HG02610 (cell line): ENCODE data around the gene PARD3.

Experiments
- ATAC-seq: cut with Tn5 transposase; IDR thresholded peaks from one replicate; pipeline ENCODE4 v1.9.1; 2021; ENCODE audit warnings: mild to moderate bottlenecking, moderate library complexity; ENCODE audit not compliant: unreplicated experiment

Gene PARD3

DNA sequence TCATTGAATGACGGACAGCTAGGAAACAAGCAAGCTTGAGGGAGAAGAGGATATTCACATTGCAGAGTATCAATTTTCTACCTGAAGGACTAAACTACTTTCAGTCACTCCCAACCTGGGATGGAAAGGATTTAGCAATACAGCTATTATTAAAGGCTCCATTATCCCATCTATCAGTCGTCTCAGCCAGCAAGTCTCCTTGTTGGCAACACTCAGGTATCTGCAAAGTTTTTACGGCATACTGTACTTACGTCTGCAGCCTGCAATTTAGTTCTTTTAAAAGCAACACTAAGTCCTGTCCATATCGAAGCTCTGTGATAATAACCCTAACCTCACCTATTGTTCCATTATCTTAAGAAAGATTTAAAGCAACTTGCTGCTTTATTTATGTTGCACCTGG lies 689.4 kb downstream of the PARD3 start:
- ATAC-seq: no peak

DNA sequence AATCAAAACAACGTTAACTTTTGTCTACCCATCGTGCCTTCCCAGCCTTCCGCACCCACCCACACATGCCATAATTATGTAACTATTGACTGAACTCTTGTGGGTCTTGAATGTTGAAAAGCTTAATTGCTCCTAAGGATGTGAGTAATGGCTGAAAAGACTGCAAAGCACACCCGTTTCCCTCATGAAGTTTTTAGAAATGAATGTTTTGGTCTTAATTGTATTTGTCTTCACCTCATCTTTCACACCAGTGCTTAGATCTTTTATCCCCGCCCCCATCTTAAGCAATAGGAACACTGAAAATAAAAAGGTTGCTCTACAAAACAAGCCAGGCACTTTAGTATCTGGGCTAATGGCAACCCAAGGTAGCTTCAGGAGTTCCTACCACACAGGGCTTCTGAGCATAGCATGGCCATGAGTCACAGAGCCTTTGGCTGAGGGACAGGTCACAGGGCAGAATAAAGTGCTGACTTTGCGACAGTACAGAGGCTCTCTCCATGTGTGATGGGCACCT lies 690.5 kb downstream of the PARD3 start:
- ATAC-seq: no peak

DNA sequence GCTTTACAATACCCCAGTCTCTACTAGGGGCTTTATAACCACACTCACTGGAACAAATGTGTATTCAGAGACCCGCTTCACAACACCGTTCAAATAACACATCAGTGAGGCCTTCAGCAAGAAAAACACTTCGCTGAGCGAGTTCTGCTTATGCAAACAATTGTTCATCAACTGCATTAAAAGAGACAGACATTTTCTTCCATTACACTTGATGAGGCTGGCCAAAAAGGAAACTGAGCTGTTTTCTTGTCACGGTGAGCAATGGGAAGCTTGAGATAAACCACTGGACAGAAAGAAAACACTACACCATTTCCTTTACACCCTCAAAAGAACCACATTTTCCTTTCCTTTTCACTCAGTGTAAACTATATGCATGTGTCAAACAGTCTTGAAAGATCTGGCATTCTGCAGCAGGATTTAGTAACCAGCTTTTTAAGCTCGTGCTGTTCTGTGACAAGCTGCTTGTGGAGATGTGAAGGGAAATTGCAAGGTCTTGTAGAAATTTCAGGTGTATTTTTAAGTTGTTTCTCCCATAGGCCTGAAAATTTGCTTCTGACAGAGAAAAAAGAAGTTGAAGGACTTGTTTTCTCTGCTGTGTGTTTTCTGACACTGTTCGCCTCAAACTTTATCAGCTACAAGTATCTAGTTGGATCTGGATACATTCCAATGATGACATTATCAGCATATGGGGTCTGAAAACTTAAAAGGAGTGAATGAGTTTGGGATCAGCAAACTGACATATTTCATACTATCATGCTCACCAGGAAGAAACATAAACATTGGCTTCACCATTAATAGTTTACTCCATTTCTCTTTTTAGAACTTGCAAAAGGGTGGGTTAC lies 693.1 kb downstream of the PARD3 start:
- no peak for ATAC-seq

DNA sequence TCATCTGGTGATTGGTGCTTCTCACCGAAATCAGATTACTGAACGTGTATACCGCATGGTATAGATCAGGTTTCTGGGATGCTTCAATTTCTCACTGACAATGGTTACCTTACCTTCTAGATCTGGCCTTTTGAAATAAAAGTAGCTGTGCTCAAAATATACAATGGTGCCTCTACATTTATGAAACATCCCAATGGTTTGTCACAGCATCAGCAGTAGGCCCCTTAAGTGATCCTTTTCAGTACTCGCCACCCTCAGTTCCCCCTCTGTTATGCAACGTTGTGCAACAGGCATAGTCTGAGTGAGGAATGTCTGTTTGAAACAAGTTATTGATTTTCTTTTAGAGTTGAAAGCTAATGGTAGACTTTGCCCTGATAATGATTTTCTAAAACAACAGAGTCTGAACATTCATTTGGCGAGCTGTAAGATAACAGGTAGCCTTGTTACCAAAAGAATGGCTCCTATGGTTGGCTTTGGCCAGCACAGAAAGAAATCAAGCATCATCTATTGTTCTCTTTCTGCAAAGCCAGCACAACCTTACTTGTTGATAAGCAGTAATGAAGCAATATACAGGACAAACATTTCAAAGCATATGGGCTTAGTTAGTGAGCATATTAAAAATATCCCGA lies 693.9 kb downstream of the PARD3 start:
- no peak for ATAC-seq

DNA sequence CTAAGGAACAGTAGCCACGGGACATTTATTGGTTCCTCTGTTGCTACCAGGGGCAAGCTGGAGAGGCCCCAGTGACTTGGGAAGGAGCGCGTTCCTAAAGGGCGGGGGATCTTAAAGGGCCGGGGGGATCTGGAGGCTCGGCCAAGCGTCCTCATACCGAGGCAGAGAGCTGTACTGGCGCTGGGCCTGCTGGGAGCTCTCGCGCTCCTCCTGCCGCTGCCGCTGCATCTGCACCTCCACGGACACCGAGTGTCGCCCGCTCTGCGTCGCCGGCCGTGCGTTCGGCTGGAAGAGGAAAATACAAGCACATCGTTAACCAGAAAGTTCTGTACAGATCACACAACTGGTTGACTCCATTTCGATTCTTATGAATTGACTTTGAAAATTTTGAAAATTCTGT lies 695.6 kb downstream of the PARD3 start:
- ATAC-seq: no peak

DNA sequence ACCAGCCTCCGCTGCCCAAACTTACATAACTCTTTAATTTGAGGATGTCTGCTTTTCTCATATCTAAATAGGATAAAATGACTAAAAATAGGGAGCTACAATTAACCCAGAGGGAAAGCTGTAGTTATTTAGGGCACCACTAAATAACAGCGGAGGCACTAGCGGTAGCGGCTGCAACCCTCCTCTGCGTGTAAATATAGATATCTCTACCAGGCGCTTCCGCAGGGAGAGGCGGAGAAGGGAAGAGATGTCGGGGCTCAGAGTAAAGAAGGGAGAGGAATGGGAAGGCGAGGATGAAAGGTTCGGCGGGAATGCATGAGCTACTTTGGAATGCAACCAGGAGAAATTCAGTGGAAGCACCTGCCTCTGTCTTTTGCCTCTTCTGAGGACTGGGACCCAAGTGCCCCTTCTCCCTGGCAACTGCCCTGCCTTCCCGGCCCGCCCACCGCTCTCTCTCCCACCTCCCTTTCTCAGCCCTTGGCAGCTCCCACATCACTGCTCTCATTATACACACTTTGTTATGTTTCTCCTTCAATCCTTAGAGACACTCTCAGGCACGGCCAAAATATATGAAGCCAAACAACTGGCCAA lies 698.3 kb downstream of the PARD3 start:
- ATAC-seq: no peak

DNA sequence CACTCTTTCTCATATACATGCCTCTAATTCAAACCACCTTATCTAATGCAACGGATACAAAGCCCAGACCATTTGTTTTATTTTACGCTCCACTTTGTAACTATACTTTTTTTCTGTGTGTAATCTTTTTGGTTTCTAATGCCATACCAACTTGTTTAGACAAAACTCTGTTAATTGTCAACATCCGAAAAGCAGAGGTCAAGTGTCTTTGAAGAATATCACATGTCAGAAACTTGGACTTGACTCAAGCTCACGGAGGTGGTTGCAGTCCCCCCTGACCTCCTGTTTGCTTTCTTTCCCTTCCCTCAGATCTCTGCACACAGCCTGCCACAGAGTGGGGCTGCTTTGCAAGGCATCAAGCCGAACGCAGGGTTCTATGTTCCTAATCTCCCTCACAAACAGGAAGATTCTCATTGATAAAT lies 698.9 kb downstream of the PARD3 start:
- no peak for ATAC-seq

DNA sequence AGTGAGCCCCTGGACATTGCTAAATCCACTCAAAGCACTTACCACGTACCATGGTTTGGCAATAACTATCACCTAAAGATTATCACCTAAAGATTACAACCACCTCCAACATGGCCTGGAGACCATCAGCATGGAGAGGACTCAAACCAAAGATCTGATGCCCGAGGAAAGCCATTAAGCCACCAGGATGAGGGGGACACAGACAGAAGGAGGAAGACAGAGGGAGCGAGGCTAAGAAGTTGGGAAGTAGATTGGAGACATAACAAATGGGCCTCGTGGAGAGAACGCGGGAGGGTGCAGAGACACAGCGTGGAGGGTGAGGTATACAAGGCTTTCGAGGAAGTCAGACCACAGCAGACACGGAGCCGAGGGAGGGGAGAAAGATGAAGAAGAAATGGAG lies 700.2 kb downstream of the PARD3 start:
- no peak for ATAC-seq

DNA sequence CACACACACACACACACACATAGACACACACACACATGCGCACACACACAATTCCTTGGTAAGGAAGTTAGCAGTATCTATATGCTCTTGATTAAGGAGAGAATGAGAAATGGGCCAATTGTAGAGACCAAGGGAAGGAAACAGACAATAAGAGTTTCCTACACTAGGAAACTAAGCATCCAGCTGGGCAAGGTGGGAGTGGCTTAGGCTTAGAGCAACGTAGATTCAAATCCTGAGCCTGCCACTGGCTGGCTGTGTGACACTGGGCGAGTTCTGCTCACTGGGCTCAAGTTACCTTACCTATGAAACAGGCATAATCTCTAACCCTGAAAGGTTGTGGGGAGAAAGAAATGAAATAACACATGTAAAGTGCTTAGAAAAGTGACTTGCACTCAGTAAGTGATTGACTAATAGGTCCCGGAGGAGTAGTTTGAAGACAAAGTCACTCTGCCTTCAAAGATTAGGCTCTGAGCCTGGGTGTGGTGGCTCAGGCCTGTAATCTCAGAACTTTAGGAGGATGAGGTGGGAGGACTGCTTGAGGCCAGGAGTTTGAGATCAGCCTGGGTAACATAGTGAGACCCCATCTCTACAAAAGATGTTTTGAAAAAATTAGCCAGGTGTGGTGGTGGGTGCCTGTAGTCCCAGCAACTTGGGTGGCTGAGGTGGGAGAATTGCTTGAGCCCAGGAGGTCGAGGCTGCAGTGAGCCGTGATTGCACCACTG lies 701.4 kb downstream of the PARD3 start:
- no peak for ATAC-seq

DNA sequence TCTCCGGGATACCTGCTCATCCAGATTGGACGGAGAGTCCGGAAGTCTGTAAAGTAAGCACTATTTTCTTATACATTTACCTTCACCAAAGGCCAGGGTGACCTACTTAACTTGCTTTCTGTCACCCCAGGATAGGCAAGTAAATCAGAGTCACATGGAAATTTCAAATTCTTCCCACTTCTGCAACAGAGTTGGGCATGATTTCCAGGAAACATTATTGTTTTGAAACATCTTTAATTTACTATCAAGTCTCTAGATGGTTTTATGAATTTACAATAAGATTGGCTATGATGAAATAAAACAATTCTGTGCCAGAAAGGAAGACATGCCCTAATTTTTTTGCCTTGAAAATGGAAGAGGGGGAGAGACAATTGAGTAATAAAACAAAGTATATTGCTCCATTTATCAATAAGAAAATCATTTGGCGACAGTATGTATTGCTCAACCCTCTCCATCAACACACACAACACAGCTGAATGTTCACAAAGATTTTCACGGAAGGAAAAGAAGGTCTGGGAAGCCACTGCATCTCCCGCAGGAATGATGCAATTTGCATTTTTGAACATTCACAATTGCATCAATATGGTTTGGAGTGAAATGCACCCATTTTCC lies 702.8 kb downstream of the PARD3 start:
- no peak for ATAC-seq

DNA sequence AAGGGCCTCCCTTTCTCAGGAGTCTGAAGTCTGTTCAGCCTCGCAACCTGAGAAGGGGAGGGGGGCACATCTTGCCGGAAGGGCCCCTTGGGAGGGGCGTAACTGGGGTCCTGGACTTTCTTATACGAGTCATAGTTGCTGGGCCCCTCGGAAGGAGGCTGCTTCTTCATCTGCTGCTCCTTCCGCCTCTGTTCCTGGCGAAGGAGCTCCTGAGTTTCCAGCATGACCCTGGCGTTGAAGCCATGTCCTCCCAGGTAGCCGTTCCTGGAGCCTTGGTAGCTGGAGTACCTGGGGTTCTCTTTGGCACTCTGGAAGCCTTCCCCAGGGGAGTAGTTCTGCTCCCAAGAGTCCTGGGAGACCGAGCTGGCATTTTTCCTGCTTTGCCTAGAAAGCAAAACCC lies 703.9 kb downstream of the PARD3 start:
- ATAC-seq: no peak

DNA sequence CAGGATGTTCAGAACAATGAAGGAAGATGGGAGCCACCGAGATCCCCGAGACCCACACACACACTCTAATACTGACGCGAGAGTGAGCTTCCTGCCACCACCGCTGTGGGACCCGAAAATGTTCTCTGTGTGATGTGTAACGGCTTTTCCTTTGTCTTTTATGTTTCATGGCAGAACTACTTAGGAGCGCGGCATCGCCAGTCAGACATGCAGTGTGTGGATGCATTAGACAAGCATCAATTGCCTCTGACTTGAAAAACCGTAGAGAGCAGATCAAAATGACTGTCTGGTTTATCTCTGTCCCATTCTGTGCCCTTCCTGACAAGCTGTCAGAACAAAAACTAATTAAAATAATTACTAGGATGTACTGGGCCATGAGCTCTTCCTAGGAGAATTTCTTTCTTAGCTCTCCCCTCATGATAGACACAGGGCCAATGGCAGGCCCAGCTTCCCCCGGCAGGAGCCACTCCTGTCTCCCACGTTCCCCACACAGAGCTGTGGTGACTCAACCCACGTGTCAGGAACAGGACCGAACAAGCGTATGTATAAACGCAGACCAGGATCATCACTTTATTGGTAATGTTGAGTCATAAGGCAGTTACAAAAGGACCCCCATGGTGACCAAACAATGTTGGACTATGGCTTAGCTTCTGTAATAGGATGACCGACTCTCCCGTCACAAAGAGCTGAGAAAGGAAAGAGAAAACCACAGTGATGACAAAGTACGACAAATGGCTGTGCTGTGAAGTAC lies 705.0 kb downstream of the PARD3 start:
- ATAC-seq: no peak

DNA sequence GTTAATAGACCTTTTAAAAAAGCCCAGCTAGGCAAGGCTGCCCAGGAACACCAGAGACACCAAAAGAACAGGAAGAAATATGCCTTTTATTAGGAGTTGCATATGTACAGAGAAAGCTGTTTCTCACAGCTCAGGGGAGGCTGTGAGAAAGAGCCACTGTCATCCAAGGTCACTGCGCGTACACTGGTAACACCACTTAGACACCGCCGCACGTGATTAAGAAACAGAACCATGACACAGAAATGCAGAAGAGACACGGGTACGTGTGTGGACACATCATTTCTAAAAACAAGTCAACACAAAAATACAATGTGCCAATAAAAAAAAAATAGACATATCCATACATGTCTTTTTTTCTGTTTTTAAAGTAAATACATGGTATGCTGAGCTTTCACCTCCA lies 705.6 kb downstream of the PARD3 start:
- ATAC-seq: no peak

DNA sequence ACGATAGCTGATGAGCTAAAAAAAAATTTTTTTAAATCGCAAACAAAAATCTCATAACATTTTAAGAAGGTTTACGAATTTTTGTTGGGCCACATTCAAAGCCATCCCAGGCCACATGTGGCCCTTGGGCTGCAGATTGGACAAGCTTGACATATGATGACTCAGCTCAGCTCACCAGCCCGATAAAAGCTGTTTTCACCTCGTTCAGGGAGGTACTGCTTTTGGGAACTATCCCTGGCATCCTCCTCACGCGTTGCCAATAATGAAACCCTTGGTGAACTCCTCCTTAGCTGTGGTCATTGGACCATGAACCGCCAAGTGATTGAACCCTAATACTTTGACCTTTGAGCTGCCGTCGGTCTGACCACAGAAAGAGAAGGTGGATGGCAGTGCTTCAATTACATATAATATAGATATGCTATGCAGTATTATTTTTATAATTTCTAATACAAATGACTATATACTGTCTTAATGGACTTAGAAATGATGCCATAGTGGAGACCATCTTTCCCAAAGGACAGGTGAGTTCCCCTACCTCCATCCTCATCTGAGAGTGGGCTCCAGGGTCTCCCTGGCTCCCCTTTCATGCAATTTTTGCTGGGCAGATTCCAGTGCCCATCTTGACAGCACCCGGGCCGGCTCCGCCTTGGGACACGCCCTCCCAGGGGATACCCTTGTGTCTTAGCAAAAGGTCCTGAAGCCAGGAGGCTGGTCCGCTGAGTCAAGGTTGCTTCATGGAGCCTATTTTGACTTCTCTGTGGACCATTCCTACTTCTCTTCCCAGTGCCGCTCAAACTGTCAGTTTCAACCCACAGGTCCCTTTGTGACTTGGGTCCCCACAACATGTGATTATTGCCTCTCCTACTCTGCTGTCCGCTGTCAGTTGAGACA lies 707.2 kb downstream of the PARD3 start:
- no peak for ATAC-seq

DNA sequence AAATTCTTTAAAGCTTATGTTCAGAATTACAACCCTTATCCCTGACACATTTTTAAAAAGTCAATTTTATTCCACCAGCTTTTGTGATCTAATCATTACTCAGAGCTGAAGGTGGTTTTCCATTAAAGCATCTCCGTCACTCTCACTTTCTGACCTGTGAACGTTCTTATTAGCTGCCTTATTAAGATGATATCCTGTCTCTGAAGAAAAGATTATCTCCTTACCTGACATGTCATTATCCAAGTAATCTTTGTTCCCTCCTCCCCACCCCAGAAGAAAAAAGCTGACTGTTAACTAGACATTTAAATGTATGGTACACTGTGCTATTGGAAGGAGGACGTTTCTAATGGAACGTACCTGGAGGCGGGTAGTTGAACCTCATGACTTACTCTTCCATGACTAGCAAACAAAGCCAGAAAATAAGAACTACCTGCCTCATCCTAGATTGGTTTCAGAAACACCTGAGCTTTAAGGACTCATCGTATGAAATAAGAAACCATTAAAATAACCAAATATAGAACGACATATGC lies 708.7 kb downstream of the PARD3 start:
- no peak for ATAC-seq

DNA sequence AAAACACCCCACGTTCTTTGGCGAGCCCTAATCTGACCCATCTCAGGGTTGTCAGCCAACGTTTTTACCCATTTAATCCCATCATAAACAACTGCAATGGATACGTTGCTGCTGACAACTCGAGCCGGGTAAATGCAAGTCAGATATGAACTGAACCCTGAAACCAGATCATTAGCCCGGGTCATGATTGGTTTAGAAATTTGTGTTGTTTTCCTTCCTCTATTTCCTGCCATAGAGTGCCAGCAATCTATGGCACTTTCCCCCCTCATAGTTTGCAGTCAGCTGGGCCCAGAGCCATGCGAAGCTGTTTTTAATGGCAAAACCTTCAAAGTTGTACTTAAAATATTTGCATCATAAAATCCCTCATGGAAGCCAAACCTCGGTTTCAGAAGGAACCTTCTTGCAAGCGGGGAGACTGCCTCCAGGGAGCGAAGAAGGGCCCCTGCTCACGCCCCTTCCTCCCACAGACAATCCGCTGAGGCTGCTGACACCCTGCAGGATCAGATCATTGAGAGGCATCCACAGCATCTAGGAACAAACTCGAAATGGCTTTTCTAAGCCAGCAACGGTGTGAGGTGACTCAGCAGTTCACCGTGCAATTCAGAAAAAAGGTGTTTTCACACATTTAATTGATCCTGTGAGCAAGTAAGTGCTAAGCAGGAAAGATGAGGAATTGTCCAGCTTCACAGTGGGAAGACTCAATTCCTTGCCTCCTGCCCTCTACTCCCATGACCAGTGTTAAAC lies 710.1 kb downstream of the PARD3 start:
- ATAC-seq: no peak

DNA sequence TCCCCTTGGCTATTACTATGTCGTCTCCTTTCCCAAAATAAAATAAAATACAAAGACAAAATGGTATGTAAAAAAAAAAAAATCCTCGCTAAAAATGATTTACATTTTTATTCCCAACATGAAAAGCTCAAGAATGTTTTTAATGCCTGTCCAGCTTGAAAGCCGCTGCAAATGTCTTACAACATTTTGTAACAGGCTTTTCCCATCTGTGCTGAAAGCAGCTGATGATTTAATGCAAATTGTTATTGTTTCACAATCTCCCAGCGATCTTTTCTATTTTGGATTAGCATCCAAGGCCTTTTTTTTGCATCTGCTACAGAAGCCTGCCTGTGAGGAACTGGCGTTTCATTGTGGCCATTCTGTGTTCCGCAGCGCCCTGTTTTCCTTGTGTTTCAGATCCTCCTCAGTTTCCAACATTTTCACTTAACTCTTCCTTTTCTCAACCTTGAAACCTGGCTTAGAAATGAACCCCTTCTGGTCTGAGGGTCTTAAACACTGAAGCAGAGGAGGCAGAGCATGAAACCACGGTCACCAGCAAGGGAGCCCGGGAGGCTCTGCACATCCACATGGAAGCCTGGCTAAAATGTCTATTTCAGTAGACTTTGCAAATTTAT lies 712.1 kb downstream of the PARD3 start:
- no peak for ATAC-seq

DNA sequence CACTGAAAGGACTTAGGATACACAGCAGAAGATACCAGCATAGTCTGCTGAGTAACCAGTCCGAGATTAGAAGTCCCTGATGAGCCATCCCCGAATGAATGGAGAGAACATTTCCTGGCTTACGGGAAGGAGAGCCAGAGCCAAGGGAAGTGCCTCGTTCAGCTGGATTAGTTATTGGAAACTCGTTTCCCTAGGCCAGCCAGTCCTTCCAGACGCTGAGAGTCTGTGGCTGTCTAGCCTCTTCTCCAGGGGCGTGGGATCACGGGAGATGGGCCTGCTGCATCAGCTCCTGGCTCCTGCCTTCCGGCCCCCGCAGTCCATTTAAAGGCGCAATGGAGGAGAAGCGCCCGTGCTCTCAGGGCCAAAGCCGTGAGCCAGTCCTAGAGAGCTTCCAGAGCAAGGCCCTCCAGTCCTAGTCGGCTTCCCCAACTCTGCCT lies 712.8 kb downstream of the PARD3 start:
- no peak for ATAC-seq
